OCI-LY1 (cell line): ENCODE results near the gene EDC4.

ENCODE experiments used
- CTCF ChIP-seq: fragments of 200-600 bp; sonication (generic), shearing (Covaris generic); IDR thresholded peaks from 2 replicates; pipeline ENCODE4 v1.5.1; 2017; ENCODE audit warnings: mild to moderate bottlenecking, antibody characterized with exemption, low read length, moderate library complexity, mixed read lengths
- EZH2 ChIP-seq: fragments of 200-600 bp; sonication (generic), shearing (Covaris generic); IDR thresholded peaks from 2 replicates; pipeline ENCODE4 v1.8.0; 2017; ENCODE audit warnings: borderline replicate concordance, mixed run types, mild to moderate bottlenecking, antibody characterized with exemption, low read length, moderate library complexity, mixed read lengths

DNA sequence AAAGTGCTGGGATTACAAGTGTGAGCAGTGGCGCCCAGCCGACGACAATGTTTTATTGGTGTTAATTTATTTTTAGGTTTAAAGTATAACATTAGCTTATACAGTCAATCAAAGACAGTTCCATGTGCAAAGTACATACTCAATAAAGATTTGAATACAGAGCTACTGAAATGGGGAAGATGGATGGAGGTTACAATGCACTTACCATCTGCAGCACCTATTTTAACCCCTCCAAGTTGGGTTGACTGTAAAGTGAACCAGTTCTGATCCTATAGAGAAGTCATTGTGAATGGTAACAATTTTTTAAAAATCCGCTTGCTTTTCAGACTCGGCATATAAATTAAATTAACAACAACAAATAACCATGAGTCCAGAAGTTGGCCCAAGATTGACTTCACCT lies 19.5 kb downstream of the EDC4 start:
- TF ChIP-seq CTCF (no peak), EZH2 (no peak)
